CD4-positive, alpha-beta T cell treated with Interleukin-15 for 1 hour (primary cell): ENCODE results near the gene BRF1.

Experiments
- DNase-seq: peaks from one replicate; pipeline ENCODE4 v3.0.0-alpha.2; 2020

BRF1 gene

GRCh38 chr14:105187935-105188524 lies 112.8 kb downstream of the BRF1 start:
- no peak for DNase-seq

GRCh38 chr14:105187116-105187515 lies 113.7 kb downstream of the BRF1 start:
- no peak for DNase-seq

- no peak for DNase-seq
Measured at GRCh38 chr14:105185973-105186372, 114.8 kb downstream of the BRF1 start.

- no peak for DNase-seq
Measured at GRCh38 chr14:105185001-105185400, 115.8 kb downstream of the BRF1 start.

- DNase-seq, result no peak
Measured at GRCh38 chr14:105184461-105184860, 116.3 kb downstream of the BRF1 start.

- no peak for DNase-seq
Measured at GRCh38 chr14:105182296-105183020, 118.3 kb downstream of the BRF1 start.

- no peak for DNase-seq
Measured at GRCh38 chr14:105181549-105182295, 119.1 kb downstream of the BRF1 start.

GRCh38 chr14:105180592-105181548 lies 119.9 kb downstream of the BRF1 start, which contains the start of gene NUDT14:
TSS of gene NUDT14 (minus strand) at chr14:105181312. CDS start at chr14:105181209, 103 bp downstream.
- DNase-seq, result peak; percentile 89

- DNase-seq, result no peak
Measured at GRCh38 chr14:105179191-105179590, 121.6 kb downstream of the BRF1 start.

- no peak for DNase-seq
Measured at GRCh38 chr14:105178868-105179140, 122.0 kb downstream of the BRF1 start.

GRCh38 chr14:105178069-105178867 lies 122.5 kb downstream of the BRF1 start:
- no peak for DNase-seq

- DNase-seq, result no peak
Measured at GRCh38 chr14:105177082-105177481, 123.7 kb downstream of the BRF1 start.

- DNase-seq, result no peak
Measured at GRCh38 chr14:105176513-105176912, 124.3 kb downstream of the BRF1 start.

GRCh38 chr14:105173901-105174894 lies 126.6 kb downstream of the BRF1 start:
- peak; percentile 68 for DNase-seq

- DNase-seq, result no peak
Measured at GRCh38 chr14:105173145-105173544, 127.7 kb downstream of the BRF1 start.

GRCh38 chr14:105172476-105172875 lies 128.3 kb downstream of the BRF1 start:
- no peak for DNase-seq

- DNase-seq, result no peak
Measured at GRCh38 chr14:105171004-105171673, 129.7 kb downstream of the BRF1 start.

GRCh38 chr14:105169776-105170655 lies 130.8 kb downstream of the BRF1 start:
- no peak for DNase-seq

- peak; percentile 32 for DNase-seq
Measured at GRCh38 chr14:105168979-105169507, 131.8 kb downstream of the BRF1 start.
